K562 (cell line): ENCODE measurements around the gene URGCP. TPM values are rescaled to one million over a fixed set of nuclear protein-coding genes. Genes with fewer than 3 reads are reported as not detected.

Experiments
- ATAC-seq: fragments of 200-7000 bp; cut with Tn5 transposase; 3 replicates; pipeline ENCODE4 v1.9.1; 2020; ENCODE audit warnings: moderate library complexity
- BruUV-seq: library from RNA; stranded (reverse); fragments of 400-500 nt; replicated peaks from 2 replicates; lab custom pipeline; 2021; lab: Mats Ljungman, UMichigan
- CTCF ChIA-PET: fragments of 300-600 bp; formaldehyde crosslinking; extraction: SDS; loops from one replicate; lab custom pipeline; 2021; ENCODE audit warnings: low intra/inter-chr PET ratio; lab: Yijun Ruan, JAX
- POLR2A ChIA-PET: fragments of 300-600, 350-650 bp; sonication (Branson Sonifier 250); formaldehyde crosslinking; extraction: SDS; loops from one replicate; lab custom pipeline; 2021; ENCODE audit warnings: antibody characterized with exemption, inconsistent platforms; lab: Yijun Ruan, JAX
- DNase-seq, 4 experiments: peaks; one replicate each; pipeline versions ENCODE4 v3.0.0 to v3.0.0-alpha.2; 2011 to 2018; ENCODE audit warnings: low spot score in 3 of 4, mixed read lengths in 3 of 4; ENCODE audit errors: extremely low read depth in 1 of 4
- FAIRE-seq: peaks from 2 replicates; lab custom pipeline; 2011; peaks lifted over from hg19 to GRCh38; lab: Jason Lieb, UNC
- H2AFZ ChIP-seq: 2 replicates; pipeline ENCODE4 v1.6.0; 2011; ENCODE audit warnings: low read depth, low read length, control low read depth, inconsistent platforms
- H3K27ac ChIP-seq: fragments of 200-600 bp; 3 replicates; pipeline ENCODE4 v1.8.0; 2011; ENCODE audit warnings: low read depth, mild to moderate bottlenecking, control low read depth, inconsistent platforms, low read length, moderate library complexity, mixed read lengths; ENCODE audit errors: extremely low read depth
- H3K27me3 ChIP-seq, 2 experiments: fragments of 300-600 bp in 1 of 2; 2 replicates in 1 of 2; 3 replicates in 1 of 2; pipeline versions ENCODE4 v1.6.0 to v1.8.0; 2011; ENCODE audit warnings: inconsistent platforms in 2 of 2, low read length in 2 of 2, mild to moderate bottlenecking in 1 of 2, mixed read lengths in 1 of 2, moderate library complexity in 1 of 2; ENCODE audit not compliant: control insufficient read depth in 2 of 2, insufficient read depth in 2 of 2
- H3K36me3 ChIP-seq: fragments of 300-600 bp; 3 replicates; pipeline ENCODE4 v1.8.0; 2011; ENCODE audit warnings: mild to moderate bottlenecking, low read length, inconsistent platforms; ENCODE audit not compliant: control insufficient read depth, insufficient read depth
- H3K4me1 ChIP-seq, 2 experiments: fragments of 200-600 bp in 1 of 2; replicated peaks in 1 of 2; 2 replicates in 1 of 2; 3 replicates in 1 of 2; pipeline versions ENCODE4 v1.5.1 to v1.8.0; 2011; ENCODE audit warnings: inconsistent platforms in 2 of 2, low read length in 2 of 2, mild to moderate bottlenecking in 1 of 2, mixed read lengths in 1 of 2, moderate library complexity in 1 of 2; ENCODE audit not compliant: control insufficient read depth in 2 of 2, insufficient read depth in 2 of 2
- H3K4me2 ChIP-seq: 2 replicates; pipeline ENCODE4 v1.6.1; 2011; ENCODE audit warnings: low read length, control low read depth, inconsistent platforms, mixed read lengths; ENCODE audit not compliant: insufficient read depth
- H3K4me3 ChIP-seq: fragments of 200-600 bp; sonication (generic), shearing (Covaris generic); 2 replicates; pipeline ENCODE4 v1.5.1; 2016; ENCODE audit warnings: control low read depth, inconsistent platforms
- H3K79me2 ChIP-seq: fragments of 200-600 bp; 3 replicates; pipeline ENCODE4 v1.8.0; 2011; ENCODE audit warnings: low read length, inconsistent platforms; ENCODE audit not compliant: control insufficient read depth, insufficient read depth
- H3K9ac ChIP-seq, 2 experiments: 2 replicates each; pipeline versions ENCODE4 v1.6.0 to v1.6.1; 2011; ENCODE audit warnings: low read depth in 2 of 2, low read length in 2 of 2, control low read depth in 1 of 2, inconsistent platforms in 1 of 2, mild to moderate bottlenecking in 1 of 2, mixed read lengths in 1 of 2; ENCODE audit not compliant: insufficient read depth in 1 of 2
- H3K9me1 ChIP-seq: one replicate; pipeline ENCODE4 v1.6.0; 2011; ENCODE audit warnings: inconsistent platforms, mild to moderate bottlenecking, low read length, moderate library complexity; ENCODE audit not compliant: control insufficient read depth, insufficient read depth
- H3K9me3 ChIP-seq: replicated peaks from 2 replicates; pipeline ENCODE4 v1.5.1; 2011; ENCODE audit warnings: low read depth, low read length, inconsistent platforms; ENCODE audit not compliant: control insufficient read depth, insufficient read depth
- H4K20me1 ChIP-seq: replicated peaks from 2 replicates; pipeline ENCODE4 v1.6.1; 2011; ENCODE audit warnings: low read length, inconsistent platforms, mixed read lengths; ENCODE audit not compliant: control insufficient read depth, insufficient read depth
- ARID2 ChIP-seq: fragments of 450-650 bp; IDR thresholded peaks from 2 replicates; pipeline ENCODE4 v1.6.1; 2017; ENCODE audit warnings: antibody characterized with exemption, mild to moderate bottlenecking
- SRF ChIP-seq, 2 experiments: fragments of 250-450, 450-650 bp in 1 of 2; sonication (Bioruptor Pico) in 1 of 2; sonication (generic) in 1 of 2; formaldehyde crosslinking; IDR thresholded peaks; 2 replicates each; pipeline versions ENCODE4 v1.5.0 to v1.5.1; 2020 to 2022; ENCODE audit warnings: mild to moderate bottlenecking in 1 of 2, missing genetic modification reagents in 1 of 2
- ZFPM2 ChIP-seq: fragments of 250-450 bp; sonication (Bioruptor Pico); IDR thresholded peaks from 2 replicates; pipeline ENCODE4 v1.5.1; 2022; ENCODE audit warnings: mild to moderate bottlenecking
- WGBS: fragments of 100-300 bp; shearing (Covaris generic); methylation state at CpG from one replicate; pipeline ENCODE4 v1.1.6; 2016; ENCODE audit warnings: low coverage, mixed read lengths; ENCODE audit not compliant: insufficient coverage; ENCODE audit errors: missing lambda C conversion rate; 5-methylcytosine and 5-hydroxymethylcytosine counted together
- in situ Hi-C: fragments of 300-500 bp; cut with MboI; formaldehyde crosslinking; loops from 4 replicates; pipeline ENCODE4 v1.15.0; 2018; ENCODE audit warnings: inconsistent platforms, mixed read lengths
- intact Hi-C: fragments of 100-400 bp; cut with micrococcal nuclease; formaldehyde crosslinking; loops from 2 replicates; pipeline ENCODE4 v1.14.2; 2022
- polyA plus RNA-seq, 8 experiments: library from polyadenylated mRNA; depleted of rRNA in 4 of 8; stranded (reverse) in 5 of 8; unstranded in 3 of 8; fragments of >200 nt; fragmentation: Nextera tagmentation in 2 of 8; fragmentation: Illumina TruSeq in 1 of 8; extraction: Ambion mirVana in 2 of 8; extraction: Trizol in 1 of 8; gene quantifications; 2 replicates each; pipeline versions ENCODE4 v1.2.1 to v1.2.3, GENCODE V29; 2011 to 2014; ENCODE audit warnings: inconsistent platforms in 1 of 8, missing spikeins in 1 of 8
- total RNA-seq, 7 experiments: library from RNA; depleted of rRNA in 6 of 7; stranded (reverse); fragments of >200 nt in 6 of 7; fragmentation: Illumina TruSeq in 2 of 7; extraction: Trizol in 2 of 7; gene quantifications; 2 replicates each; pipeline versions ENCODE4 v1.2.1 to v1.2.3, GENCODE V29; 2011 to 2021; ENCODE audit warnings: low replicate concordance in 1 of 7

The URGCP gene
- total and polyA plus RNA-seq, 9 of the 15 experiments (the other 6 are each of a cell fraction or from before 2014, with no cell fraction given), result 1.7 to 25.8 (median 12.5) TPM

- WGBS, result 93% methylated on average over 6 of the region's 6 CpGs
- DNase-seq (no peak), ATAC-seq (no peak; the same call in 2 of the 3 replicates), FAIRE-seq (no peak)
- Histone ChIP-seq H3K4me3 (no peak overlapping the region), H3K36me3 (peaks cover 14% of the 10 kb centered on the region; the same call in 2 of the 3 replicates), H3K27me3 (no peaks in the 10 kb centered on the region), H3K79me2 (peaks cover 43% of the 10 kb centered on the region), H3K4me2 (no peak overlapping the region), H2AFZ (no peak overlapping the region), H3K9me1 (no peaks in the 10 kb centered on the region), H3K9ac (no peak overlapping the region), H4K20me1 (no peaks in the 10 kb centered on the region), H3K27ac (no peak overlapping the region), H3K4me1 (peaks cover 7 to 9% of the 10 kb centered on the region in 2 experiments; a peak in 3 of 5 replicates), H3K9me3 (no peaks in the 10 kb centered on the region)
- POLR2A ChIA-PET, result interaction anchor here (0.9 to 1.9 kb wide), 2 partner anchors 11 to 63 kb away, joined by 3 to 7 read pairs; no protein-coding TSS in a partner anchor
- CTCF ChIA-PET, result no interaction called here
- peak in 1 of 2 experiments; percentile 17; a peak in 1 of 4 replicates for TF ChIP-seq SRF (CRISPR knock-in tag; IDR thresholded peaks at IDR 0.05)
- TF ChIP-seq ARID2, result no peak
- TF ChIP-seq ZFPM2, result no peak
- in situ Hi-C loops (no loop called here), intact Hi-C loops (no loop called here)
- no TSS peak for BruUV-seq
Measured at GRCh38 chr7:43890468-43890867, 15.9 kb downstream of the URGCP start.
